GM12864 (cell line): ENCODE data around the gene PPP1R14B.

Experiments used
- DNase-seq: peaks from one replicate; pipeline ENCODE4 v3.0.0-alpha.2; 2011; ENCODE audit warnings: low read depth
- H3K4me3 ChIP-seq: 2 replicates; pipeline ENCODE4 v1.5.1; 2011; ENCODE audit warnings: mild to moderate bottlenecking, low read depth, low read length, control low read depth
- CTCF ChIP-seq: IDR thresholded peaks from 2 replicates; pipeline ENCODE4 v1.5.1; 2011; ENCODE audit warnings: low read depth, mild to moderate bottlenecking, moderate library complexity, low read length, control low read depth, inconsistent platforms; ENCODE audit errors: missing control alignments

PPP1R14B gene

GRCh38 chr11:64278576-64279190 lies 31.9 kb upstream of the PPP1R14B start:
- no peak for DNase-seq
- TF ChIP-seq CTCF, result no peak
- no peak overlapping the region for H3K4me3 ChIP-seq

- no peak overlapping the region for H3K4me3 ChIP-seq
- TF ChIP-seq CTCF, result no peak
- DNase-seq, result no peak
Measured at GRCh38 chr11:64276653-64277431, 30.1 kb upstream of the PPP1R14B start.

- H3K4me3 ChIP-seq, result no peak overlapping the region
- DNase-seq, result no peak
- no peak for TF ChIP-seq CTCF
Measured at GRCh38 chr11:64275841-64276240, 29.1 kb upstream of the PPP1R14B start.

GRCh38 chr11:64275031-64275800 lies 28.5 kb upstream of the PPP1R14B start:
- TF ChIP-seq CTCF, result no peak
- no peak overlapping the region for H3K4me3 ChIP-seq
- no peak for DNase-seq

GRCh38 chr11:64269540-64270220 lies 22.9 kb upstream of the PPP1R14B start:
- peak overlapping the region; percentile 87 for H3K4me3 ChIP-seq
- DNase-seq, result peak; percentile 99
- TF ChIP-seq CTCF, result no peak

GRCh38 chr11:64268893-64269539 lies 22.3 kb upstream of the PPP1R14B start:
- TF ChIP-seq CTCF, result peak; percentile 7
- no peak for DNase-seq
- peak overlapping the region; percentile 87 for H3K4me3 ChIP-seq
